A673 (cell line): ENCODE results near the gene ZNF319.

Experiments
- CTCF ChIP-seq: fragments of 300-800, 200-600 bp; sonication (generic); conservative IDR thresholded peaks from 2 replicates; pipeline ENCODE4 v1.5.1; 2017; ENCODE audit warnings: low read depth, mild to moderate bottlenecking, antibody characterized with exemption, low read length, moderate library complexity, mixed read lengths
- EZH2 ChIP-seq: fragments of 200-600 bp; sonication (generic); IDR thresholded peaks from 2 replicates; pipeline ENCODE4 v1.6.1; 2017; ENCODE audit warnings: borderline replicate concordance, low read depth, mild to moderate bottlenecking, mixed read lengths, antibody characterized with exemption, low read length; ENCODE audit not compliant: poor library complexity, severe bottlenecking

GRCh38 chr16:58016840-58017446 is 16.5 kb upstream of the ZNF319 start:
- TF ChIP-seq CTCF = no peak
- TF ChIP-seq EZH2 = no peak
